KOPT-K1 (cell line): Measurements from ENCODE around the gene DUSP15.

ENCODE experiments used
- H3K27ac ChIP-seq: fragments of 200-600 bp; sonication (generic); 2 replicates; pipeline ENCODE4 v1.5.1; 2016; ENCODE audit warnings: antibody characterized with exemption, mild to moderate bottlenecking, low read depth, low read length; ENCODE audit not compliant: poor library complexity, severe bottlenecking
- H3K36me3 ChIP-seq: fragments of 200-600 bp; sonication (generic); 2 replicates; pipeline ENCODE4 v1.5.1; 2017; ENCODE audit warnings: antibody characterized with exemption, mild to moderate bottlenecking, low read length, moderate library complexity; ENCODE audit not compliant: insufficient read depth
- H3K9me3 ChIP-seq: fragments of 200-600 bp; sonication (generic); 2 replicates; pipeline ENCODE4 v1.5.1; 2017; ENCODE audit warnings: antibody characterized with exemption, low read length, mild to moderate bottlenecking; ENCODE audit not compliant: insufficient read depth, poor library complexity, severe bottlenecking

The DUSP15 gene

DNA sequence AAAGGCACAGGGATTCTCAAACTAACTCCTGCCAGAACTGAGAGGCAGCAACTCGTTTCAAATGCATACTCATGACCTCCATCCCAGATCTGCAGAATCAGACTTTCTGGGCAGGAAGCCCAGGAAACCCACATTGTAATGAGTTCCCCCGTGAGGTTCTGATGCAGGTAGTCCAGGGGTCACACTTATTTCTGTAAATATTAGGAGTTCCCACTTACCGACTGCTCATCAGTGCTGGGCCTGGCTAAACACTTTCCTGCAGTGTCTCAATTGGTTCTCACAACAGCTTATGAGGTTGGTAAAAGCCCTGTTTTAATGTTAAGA, 11.6 kb downstream of the DUSP15 start:
- Histone ChIP-seq H3K36me3 (no peaks in the 10 kb centered on the region), H3K9me3 (no peaks in the 10 kb centered on the region), H3K27ac (no peak overlapping the region)

DNA sequence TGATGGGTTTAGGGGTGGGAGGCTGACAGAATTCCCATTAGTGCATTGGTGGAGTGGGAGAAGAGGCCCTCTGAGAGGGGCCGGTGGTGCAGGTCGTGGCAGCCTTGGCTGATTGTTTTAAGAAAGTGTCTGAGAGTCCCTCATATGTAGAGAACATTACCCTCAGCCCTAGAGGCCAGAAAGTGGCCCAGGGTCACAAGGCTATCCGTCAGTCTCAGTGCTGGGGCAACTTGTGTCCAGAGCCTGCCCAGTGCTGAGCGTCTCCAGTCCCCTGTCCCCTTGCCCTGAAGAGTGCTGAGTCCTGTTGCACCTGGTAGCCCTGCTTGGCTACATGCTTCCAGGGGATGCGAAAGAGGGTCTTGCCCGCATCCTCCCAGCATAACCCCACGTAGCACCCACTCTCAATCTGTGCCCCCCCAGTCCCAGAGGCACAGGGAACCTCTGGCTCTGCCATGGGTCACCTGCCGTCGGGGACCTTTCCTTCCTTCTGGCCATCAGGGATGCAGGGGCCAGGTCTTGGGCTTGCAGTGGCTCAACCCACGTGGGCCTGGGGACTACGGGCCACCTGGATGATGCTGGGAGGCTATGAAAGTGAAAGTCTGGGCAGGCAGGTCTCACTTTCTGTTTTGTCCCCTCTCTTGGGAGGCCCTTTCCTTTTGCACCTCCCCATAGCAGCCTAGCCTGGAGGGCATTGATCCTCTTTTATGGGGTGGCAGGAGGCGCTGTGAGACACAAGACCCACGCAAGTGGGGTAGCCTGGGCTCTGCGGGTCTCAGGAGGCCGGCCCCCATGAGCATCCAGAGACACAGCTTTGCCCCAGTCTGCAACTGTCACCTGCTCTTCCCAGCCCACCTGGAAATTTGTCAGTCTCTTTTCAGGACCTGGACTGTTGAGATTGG, 12.2 kb downstream of the DUSP15 start:
- Histone ChIP-seq H3K36me3 (no peaks in the 10 kb centered on the region), H3K9me3 (no peaks in the 10 kb centered on the region), H3K27ac (no peak overlapping the region)

DNA sequence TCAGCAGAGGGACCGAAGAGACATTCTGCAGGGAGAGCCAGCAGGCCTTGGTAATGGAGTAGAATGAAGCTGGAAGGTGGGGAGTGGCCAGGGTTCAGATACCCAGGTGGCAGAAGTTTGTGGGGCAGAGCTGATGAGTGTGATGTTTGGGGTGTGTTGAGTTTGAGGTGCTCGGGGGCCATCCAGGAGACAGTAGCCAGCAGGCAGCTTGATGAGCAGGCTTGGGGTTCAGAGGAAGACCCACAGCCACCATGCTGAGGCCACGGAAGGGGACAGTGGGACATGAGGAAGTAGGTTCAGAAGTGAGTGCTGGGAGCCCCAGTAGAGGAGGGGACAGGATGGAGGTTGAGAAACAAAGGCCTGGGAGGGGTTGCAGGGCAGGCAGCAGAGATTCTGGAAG, 13.8 kb downstream of the DUSP15 start:
- H3K27ac ChIP-seq = no peak overlapping the region
- H3K36me3 ChIP-seq = no peaks in the 10 kb centered on the region
- no peaks in the 10 kb centered on the region for H3K9me3 ChIP-seq

DNA sequence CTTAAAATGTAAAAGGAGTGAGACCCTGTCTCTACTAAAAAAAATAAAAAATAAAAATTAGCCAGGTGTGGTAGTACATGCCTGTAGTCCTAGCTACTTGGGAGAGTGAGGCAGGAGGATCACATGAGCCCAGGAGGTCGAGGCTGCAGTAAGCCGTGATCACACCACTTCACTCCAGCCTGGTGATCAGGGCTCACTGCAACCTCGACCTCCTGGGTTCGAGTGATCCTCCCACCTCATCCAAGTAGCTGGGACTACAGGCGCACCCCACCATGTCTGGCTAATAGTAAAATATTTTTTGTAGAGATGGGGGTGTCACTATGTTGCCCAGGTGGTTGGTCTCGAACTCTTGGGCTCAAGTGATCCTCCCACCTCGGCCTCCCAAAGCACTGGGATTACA, 16.8 kb downstream of the DUSP15 start:
- H3K27ac ChIP-seq = no peak overlapping the region
- H3K36me3 ChIP-seq = no peaks in the 10 kb centered on the region
- H3K9me3 ChIP-seq = no peaks in the 10 kb centered on the region

DNA sequence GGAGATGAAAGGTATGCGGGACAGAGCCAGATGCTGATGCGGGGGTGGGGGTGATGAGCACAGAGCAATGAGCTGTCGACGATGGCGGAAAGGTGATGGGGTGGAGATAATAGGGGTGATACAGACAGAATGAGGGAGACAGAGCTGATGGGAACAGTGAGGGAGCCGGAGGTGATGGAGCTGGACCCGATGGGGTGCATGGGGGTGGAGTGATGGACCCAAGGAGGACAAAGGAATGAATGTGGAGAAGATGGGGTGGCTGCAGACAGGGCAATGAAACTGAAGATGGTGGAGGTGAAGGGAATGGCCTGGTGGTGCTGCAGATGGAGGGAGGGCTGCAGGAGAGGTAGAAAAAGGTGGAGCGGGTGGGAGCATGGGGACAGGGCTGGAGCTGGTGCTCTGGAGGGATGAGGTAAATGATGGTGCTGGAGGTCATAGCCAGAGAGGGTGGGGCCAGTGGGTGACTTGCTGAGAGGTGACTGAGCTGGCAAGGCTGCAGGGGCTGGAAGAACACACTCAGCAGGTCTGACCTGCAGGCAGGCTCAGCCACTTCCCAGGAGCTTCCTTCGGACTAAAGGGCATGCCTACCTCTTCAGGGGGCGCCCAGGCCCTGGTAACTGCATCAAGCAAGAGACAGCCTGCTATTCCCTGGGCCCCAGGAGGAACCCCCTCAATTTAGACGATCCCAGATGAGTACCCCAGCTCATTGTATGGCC, 18.9 kb downstream of the DUSP15 start:
- no peaks in the 10 kb centered on the region for H3K9me3 ChIP-seq
- no peaks in the 10 kb centered on the region for H3K36me3 ChIP-seq

DNA sequence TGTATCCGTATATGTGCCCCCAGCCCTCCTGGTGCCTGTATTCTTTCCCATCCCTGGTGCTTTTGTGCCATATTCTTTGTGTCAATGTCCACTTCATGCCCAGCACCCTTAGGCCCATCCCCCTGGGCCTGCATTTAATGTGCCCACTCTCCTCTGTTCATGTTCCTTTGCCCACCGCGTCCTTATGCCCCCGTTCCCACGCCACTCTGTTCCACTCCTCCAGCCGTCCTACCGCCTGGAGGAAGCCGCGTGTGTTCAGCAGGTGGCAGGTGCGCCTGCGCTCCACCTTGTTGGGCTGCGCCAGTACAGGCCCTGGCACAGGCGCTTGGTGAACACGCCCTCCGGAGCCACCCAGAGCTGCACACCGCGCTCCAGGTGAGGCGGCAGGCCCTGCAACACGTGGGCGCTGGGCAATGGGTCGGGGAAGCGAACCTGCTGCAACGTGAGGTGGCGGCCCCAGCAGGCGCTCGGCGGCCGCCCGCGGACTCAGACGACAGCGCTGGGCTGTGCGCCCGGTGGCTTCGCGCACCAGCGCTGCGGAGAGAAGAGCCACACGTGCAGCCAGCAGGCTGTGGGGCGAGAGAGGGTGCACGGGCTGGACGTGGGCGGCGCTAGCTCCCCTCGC, 20.9 kb downstream of the DUSP15 start:
- H3K27ac ChIP-seq = no peak overlapping the region
- H3K9me3 ChIP-seq = no peaks in the 10 kb centered on the region
- no peaks in the 10 kb centered on the region for H3K36me3 ChIP-seq

More for the DNA sequence above, 18.9 kb downstream of the DUSP15 start:
- no peak overlapping the region for H3K27ac ChIP-seq

DNA sequence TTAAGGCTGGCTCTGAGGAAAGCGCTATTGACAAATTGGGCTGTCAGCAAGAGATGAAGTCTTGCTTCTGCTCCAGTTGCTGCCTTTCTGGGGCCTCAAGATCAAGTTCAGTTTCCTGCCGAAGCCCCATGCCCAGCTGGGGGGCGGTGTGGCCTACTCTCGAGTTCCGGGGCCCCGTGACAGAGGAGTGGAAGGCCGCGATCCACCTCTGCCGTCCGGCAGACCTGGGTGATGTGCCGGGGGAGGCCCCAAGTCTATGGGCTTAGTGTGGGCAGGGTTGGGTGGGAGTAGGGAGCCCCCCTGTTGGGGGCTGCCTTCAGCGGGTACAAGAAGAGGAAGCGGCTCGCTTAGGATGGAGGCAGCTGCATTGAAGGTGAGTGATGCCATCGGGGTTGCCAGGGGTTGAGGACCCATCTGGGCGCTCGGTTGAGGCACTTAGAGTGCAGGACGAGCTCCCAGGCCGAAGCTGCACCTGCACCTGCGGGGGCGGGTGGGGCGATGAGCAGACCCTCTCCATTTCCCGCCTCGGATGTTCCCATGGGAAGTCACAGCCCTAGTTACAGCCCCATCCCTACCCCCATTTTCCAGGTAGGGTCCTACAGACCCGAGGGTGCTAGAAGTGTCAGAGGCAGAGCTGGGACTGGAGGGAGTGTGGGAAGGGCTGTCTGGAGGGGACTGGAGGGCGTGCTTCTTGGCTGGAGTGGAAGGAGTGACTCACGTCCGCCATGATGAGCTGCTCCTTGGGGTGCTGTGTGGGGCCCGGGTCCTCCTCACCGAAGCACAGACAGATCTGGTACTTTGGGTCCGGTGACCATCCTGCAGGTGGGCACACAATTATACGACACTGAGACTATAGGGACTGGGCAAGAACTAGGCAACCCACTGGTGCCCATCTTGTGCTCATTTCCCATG, 22.0 kb downstream of the DUSP15 start:
- H3K36me3 ChIP-seq = no peaks in the 10 kb centered on the region
- no peak overlapping the region for H3K27ac ChIP-seq
- no peaks in the 10 kb centered on the region for H3K9me3 ChIP-seq

DNA sequence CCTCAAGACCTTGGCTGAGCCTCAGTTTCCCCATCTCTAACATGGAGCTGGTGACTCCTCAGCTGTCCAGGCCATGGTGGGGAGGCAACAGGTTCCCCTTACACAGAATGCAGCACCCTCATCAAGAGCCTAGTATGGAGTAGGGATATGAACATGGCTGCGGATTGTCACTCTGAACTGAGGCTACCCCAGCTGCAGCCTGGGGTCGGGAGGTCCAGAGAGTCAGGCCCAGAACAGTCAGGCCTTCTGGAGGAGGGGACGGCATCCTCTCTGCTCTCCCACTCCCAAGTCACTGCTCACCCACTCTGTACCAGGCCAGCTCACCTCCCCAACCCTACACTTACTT, 23.6 kb downstream of the DUSP15 start:
- Histone ChIP-seq H3K27ac (no peak overlapping the region), H3K36me3 (no peaks in the 10 kb centered on the region), H3K9me3 (no peaks in the 10 kb centered on the region)

DNA sequence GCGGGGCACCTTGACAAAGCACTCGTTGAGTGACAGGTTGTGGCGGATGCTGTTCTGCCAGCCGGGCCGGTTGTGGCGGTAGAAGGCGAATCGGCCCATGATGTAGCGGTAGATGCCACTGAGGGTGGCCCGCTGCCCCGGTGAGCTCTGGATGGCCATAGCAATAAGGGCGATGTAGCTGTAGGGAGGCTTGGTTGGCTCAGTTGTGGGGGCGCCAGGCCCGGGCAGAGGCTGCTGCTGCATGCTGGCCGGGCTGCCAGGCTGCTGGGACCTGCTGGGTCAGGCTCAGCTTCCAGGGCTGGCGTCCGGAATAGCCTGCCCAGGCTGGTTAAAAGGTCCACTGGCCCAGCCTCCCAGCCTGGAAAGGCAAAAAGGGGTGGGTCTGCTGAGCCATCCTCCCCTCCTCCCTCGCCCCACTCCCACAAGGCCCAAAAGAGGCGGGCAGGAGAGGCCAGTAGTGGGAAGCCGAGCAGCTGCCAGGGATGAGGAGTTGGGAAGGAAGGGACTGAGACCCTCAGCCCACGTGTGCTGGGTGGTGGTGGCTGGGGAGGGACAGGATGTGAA, 24.9 kb downstream of the DUSP15 start, which contains the start of gene FOXS1:
TSS of gene FOXS1 (minus strand) at position 305 of the 564 bp plus-strand sequence. CDS start at position 243, 62 bp downstream.
- H3K9me3 ChIP-seq = no peaks in the 10 kb centered on the region
- no peaks in the 10 kb centered on the region for H3K36me3 ChIP-seq
- H3K27ac ChIP-seq = no peak within 1 kb of the TSS

DNA sequence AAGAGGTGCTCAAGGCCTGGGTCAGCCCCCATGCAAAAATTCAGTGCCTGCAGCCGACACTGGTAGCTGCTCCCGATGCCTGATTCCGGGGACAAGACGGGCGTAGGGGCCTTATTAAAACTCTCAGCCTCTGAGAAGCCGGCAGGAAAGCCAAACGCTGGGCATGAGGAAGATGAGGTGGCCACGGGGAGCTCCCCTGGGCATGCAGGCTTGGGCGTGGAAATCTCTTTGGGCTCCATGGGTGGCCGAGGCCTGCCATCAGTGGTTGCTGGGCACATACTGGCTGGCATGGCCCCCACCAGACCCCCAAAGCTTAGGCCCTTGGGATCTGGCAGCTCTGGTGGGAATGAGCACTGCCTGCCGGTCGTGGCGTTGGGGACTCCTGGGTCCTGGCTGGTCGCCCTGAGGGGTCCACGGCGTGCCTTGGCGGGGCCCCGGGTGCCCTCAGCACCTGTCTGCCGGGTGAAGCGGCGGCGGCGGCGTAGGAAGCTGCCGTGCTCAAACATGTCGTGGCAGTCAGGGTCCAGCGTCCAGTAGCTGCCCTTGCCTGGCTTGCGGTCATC, 25.5 kb downstream of the DUSP15 start:
- Histone ChIP-seq H3K9me3 (no peaks in the 10 kb centered on the region), H3K27ac (no peak overlapping the region), H3K36me3 (no peaks in the 10 kb centered on the region)

DNA sequence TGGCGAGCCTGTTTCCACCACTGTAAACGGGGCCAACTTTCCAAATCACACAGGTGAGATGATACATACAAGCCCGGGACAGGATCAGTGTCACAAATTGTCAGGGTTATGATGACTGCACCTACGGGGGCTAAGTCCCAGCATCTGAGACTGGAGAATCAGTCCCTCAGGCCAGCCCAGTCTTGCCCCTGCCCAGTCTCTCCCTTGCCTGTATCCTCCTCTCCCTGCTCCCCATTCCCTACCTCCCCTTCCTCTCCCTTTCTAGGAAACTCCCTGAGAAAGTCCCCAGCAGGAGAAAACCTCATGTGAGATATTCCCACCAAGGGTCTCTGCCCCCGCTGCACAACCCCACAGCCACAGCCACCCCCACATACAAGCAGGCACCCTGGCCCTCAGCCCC, 26.4 kb downstream of the DUSP15 start:
- Histone ChIP-seq H3K9me3 (no peaks in the 10 kb centered on the region), H3K27ac (no peak overlapping the region), H3K36me3 (no peaks in the 10 kb centered on the region)

DNA sequence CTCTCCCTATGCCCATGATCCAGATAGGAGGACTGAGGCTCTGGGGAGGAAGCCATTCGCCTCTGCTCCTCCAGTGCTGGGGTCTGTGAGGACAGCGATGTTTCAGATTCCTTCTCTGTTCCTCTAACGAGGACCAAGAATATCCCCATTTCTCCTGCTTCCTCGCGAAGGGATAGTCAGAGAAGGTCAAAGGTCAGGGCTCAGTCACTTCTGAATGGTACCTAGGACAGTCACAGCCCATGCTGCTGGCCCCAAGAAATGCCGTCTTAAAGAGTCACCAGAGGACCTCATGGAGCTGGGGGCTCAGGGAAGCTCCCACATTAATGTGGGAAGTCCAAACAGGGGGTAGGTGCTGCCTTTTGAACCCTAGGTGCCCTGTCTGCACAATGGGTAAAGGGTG, 27.0 kb downstream of the DUSP15 start:
- no peaks in the 10 kb centered on the region for H3K9me3 ChIP-seq
- no peaks in the 10 kb centered on the region for H3K36me3 ChIP-seq
- H3K27ac ChIP-seq = no peak overlapping the region

DNA sequence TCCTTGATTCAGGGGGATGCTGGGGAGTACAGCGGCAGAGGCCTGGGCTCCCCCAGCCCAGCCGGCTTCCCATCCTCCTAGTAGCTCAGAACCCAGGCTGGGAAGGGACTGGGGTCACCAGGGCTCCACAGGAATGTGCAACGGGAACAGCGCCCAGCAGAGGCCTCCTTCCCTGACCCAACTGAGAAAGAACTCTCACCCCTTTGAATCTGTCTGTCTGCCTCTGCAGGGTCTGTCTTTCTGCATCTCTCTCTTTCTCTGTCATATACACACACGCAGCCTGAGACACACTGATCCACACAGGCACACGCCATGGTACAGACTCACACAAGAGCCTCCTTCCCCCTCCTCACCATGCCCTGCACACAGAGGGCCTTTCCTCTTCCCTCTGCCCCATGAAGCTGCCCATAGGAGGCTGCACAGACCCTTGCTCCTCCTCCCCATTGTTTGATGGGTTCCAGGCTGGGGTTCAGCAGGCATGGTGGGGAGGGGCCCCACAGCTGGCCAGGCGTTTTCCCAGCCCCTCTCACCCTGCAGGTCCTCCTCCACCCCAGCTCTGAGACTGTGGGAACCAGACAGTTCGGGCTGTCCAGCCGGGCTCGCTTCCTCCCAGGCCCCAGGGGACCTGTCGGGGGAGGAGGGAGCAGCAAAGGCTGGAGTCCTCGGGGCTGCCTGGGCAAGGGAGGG, 27.7 kb downstream of the DUSP15 start:
- Histone ChIP-seq H3K36me3 (no peaks in the 10 kb centered on the region), H3K9me3 (no peaks in the 10 kb centered on the region), H3K27ac (no peak overlapping the region)

DNA sequence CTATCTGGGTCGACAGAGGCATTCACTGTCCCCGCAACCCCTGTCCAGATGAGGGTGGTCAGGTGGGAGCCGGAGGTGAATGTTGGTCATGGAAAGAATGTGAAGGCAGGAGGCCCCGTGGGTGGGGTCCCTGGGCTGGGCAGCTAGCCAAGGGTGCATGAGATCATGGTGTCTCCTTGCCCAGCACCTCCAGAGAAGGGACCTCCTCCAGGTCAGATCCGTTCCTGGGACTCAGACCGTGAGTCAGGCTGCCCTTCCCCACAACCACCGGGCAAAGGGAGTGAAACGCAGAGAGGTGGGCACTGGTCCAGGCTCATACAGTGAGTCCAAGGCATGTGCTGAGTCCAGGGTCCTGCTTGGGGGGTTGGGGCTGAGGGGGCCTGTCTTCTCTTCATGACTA, 28.4 kb downstream of the DUSP15 start:
- Histone ChIP-seq H3K9me3 (no peaks in the 10 kb centered on the region), H3K36me3 (no peaks in the 10 kb centered on the region), H3K27ac (no peak overlapping the region)
